Upper lobe of left lung (tissue), 4 donors: ENCODE results near the gene KCNG1.

Source experiments
- CTCF ChIP-seq, 6 experiments: fragments of 450-650 bp in 4 of 6; fragments of 200-600 bp in 2 of 6; sonication (generic) in 2 of 6; IDR thresholded peaks; one replicate each; pipeline ENCODE4 v1.5.1; 2016 to 2019; ENCODE audit warnings: antibody characterized with exemption in 6 of 6
- EP300 ChIP-seq, 4 donors: sonication (generic); formaldehyde crosslinking; IDR thresholded peaks; one replicate each; pipeline ENCODE4 v1.5.1; 2017; ENCODE audit warnings: antibody characterized with exemption in 4 of 4, control low read depth in 2 of 4
- POLR2A ChIP-seq, 4 donors: fragments of 450-650 bp; IDR thresholded peaks; one replicate each; pipeline ENCODE4 v1.5.1; 2016 to 2017; ENCODE audit warnings: antibody characterized with exemption in 4 of 4, mild to moderate bottlenecking in 2 of 4
- POLR2AphosphoS5 ChIP-seq, 2 donors: sonication (generic); formaldehyde crosslinking; IDR thresholded peaks; one replicate each; pipeline ENCODE4 v1.5.1; 2017; ENCODE audit warnings: antibody characterized with exemption in 2 of 2

- TF ChIP-seq POLR2A (IDR thresholded peaks at IDR 0.05) (no peak), CTCF (IDR thresholded peaks at IDR 0.05) (no peak), EP300 (IDR thresholded peaks at IDR 0.05) (no peak), POLR2AphosphoS5 (IDR thresholded peaks at IDR 0.05) (no peak)
Measured at GRCh38 chr20:50991076-50991475, 31.8 kb downstream of the KCNG1 start.
